GM21619 (cell line): ENCODE results near the gene NT5C1A.

Source experiments
- ATAC-seq: cut with Tn5 transposase; IDR thresholded peaks from one replicate; pipeline ENCODE4 v1.9.1; 2021; ENCODE audit not compliant: unreplicated experiment

NT5C1A gene

DNA sequence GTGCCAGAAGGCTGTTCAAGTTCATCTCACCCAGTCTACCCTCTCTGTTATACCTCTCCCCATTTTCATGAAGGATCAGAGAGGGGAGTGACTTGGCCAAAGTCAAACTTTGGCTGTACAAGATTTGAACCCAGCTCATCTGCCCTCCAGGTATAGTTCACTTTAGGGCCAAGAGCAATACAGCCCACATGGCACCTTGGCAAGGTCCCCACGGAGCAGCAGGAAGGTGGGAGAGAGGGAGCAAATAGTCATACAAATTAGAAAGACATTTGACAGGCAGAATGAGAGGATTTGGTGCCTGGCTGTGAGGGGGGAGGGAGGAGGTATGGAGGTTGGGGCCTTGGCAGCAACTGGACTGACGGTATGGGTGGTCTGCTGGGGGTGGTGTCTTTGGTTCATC lies 18.3 kb upstream of the NT5C1A start:
- no peak for ATAC-seq

DNA sequence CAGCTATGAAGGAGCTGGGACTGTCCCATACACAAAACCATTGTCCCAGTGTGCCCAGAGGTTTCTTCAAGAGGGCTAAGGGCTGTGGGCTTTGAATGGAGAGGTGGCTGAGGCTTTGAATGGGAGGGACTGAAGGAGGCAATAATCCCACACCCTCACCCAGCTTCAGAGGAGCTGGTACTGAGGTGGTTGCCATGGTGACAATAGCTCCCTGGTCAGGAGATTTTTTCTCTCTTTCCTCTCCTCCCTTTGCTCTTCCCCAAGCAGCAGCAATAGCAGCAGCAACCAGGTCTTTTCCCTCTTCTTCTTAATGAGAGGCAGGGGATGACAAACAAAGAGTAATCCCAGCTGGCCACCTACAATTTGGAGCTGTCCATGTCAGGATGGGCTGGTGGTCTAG lies 17.7 kb upstream of the NT5C1A start:
- ATAC-seq: no peak

DNA sequence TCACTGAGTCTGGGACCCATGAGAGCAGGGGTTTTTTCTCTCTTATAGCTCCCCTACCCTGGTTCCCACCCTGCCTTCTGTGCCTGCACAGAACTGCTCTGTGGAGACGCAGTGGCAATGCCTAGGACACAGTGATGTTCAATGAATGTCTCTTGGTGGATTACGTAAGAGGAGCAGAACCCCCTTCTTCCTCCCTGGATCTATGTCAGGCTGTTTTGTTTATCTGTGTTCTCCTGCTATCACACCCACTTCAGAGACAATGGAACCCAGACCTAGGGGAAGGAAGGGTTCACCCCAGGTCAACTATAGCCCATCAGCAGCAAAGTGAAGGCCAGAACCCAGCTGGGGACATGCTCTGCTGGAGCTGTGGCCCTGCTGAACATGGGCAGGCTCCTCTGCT lies 17.3 kb upstream of the NT5C1A start:
- no peak for ATAC-seq

DNA sequence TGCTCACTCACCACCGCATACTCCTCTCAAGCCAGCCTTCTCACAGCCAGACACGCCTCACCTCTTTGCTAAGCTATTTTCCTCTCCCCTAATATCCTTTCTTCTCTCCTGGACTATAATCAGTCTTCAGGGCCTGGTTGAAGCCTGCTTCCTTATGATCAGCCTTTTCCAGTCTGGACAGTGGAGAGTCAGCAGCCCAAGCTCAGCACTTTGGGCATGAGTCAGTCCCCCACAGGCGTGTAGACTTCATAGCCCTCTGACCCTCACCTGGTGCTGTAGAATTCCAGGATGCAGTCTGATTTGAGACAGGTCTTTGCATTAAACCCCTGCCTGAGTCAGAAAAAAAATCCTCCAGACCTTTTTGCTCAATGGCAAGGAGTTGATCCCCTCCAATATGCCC lies 16.8 kb upstream of the NT5C1A start:
- ATAC-seq: no peak

DNA sequence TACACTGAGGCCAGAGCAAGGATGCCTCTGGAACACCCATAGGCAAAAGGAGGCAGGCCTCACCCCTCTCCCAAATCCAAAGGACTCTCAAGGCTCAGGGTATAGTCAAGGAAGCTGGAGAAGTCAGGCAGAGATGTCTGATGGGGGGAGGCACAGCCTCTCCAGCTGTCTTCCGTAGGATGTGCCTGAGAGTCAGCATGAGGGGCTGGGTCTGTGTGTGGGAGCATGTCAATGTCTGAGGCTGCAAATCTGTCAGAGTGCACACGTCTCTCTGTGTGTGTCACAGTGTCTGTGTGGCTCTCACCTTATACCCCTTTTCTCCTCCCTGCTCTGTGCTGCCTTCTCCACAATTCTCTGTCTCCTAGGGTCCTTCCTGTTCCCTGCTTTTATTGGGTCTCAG lies 15.3 kb upstream of the NT5C1A start:
- ATAC-seq: no peak

DNA sequence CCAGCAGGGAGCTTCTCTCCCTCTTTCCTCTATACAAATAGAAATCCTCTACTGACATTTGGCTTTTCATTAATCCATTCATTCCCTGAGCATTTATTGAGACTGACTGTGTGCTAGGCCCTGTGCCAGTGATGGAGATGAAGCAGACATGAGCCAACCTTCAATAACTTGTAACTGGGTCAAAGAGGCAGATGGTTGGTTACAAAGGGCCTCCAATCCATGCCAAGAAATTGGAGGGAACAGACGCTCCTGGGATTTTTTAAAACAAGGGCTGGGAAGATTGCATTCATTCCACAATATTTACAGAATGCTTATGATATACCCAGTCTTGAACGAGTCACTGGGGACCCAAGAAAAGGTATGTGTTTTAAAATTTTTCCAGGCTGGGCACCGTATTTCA lies 13.2 kb upstream of the NT5C1A start:
- no peak for ATAC-seq

DNA sequence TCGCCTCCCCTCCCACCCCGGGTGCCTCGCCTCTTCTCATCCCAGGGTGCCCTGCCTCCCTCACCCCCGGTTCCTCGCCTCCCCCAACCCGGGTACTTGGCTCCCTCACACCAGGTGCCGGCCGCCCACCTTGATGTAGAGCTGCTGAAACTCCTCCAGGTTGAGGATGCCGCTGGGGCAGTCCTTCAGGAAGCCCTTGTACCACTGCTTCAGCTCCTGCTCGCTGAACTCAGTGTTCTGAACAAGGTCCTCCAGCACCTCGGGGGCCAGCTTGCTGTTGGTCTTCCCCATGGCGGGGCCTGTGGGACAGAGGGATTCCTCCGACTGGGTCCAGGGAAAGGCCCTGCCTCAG lies 12.4 kb upstream of the NT5C1A start:
- ATAC-seq: no peak

DNA sequence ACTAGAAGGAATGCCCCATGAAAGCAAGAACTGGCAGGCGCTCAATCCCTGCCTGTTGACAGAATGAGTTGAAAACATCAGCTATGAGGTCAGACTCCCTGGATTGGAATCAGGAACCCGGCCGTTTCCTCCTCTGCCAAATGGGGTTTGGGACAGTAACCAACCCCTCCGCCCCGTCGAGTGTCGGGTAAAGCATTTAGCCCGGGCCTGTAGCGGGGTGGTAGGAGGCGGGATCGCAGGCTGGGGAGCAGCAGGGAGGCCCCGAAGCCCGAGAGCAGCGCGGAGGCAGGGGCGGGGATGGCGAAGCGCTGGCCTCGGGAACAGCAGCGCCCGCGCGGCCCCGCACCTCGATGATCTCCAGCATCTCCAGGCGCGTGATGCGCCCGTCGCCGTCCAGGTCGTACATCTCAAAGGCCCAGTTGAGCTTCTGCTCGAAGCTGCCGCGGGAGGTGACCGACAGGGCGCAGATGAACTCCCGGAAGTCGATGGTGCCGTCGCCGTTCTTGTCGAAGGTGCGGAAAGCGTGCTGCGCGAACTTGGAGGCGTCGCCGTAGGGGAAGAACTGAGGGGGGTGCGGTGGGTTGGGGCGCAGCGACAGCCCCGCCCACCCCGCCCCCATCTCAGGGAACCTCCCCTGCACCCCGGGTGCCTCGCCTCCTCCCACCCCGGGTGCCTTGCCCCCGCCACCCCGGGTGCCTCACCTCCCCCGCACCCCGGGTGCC lies 11.8 kb upstream of the NT5C1A start:
- ATAC-seq: no peak

DNA sequence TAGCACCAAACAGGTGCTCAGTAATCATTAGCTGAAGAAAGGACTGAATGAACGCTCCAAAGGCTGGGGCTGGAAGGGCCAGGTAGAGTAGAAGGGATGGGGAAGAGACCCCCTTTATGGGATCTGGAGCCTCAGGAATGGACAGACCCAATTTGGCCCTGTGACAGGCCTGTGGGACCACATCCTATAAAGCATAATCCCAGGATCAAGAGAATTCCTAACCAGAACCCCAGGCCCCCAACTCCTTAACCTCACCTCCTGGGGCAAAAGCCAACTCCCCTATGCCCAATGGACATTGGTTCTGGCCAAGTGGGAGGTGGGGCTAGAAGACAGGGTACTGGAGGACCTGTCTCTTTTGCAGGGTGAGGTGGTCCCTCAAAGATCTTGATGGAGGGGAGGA lies 10.1 kb upstream of the NT5C1A start:
- no peak for ATAC-seq

DNA sequence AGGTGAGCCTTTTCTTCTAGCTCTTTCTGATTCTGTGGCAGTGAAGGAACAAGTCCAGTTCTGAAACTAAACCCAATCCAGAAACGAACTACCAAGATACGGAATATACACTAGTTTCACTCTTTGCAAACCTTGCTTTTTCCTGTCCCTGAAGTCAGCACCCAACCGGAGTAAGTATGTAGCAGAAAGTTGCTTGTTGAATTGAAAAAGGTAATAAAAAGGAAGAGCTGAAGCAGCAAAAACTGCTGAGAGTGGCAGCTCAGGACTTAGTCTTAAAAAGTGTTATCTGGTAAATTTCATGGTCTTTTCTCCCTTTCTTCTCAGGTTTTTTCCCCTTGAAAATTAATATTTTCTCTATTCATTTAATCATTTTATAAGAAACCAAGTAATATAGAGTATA lies 9.4 kb upstream of the NT5C1A start:
- no peak for ATAC-seq

DNA sequence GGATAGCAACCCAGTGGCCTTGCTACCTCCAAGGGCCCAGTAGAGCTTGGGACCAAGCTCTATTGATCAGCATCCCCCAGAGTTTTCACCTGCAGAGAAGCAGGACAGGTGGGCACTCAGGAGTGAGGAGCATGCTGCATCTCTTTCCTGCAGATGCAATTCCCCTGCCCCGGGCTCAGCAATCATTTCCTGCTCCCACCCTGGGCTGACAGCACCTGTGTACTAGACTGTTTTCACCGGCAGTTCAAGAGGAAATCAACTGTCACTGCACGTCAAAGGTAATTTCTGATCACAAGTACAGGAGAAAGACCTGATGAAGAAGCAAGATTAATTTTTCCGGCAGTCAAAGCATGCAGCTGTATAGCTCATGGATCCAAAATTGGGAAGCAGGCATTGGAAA lies 8.8 kb upstream of the NT5C1A start:
- no peak for ATAC-seq

DNA sequence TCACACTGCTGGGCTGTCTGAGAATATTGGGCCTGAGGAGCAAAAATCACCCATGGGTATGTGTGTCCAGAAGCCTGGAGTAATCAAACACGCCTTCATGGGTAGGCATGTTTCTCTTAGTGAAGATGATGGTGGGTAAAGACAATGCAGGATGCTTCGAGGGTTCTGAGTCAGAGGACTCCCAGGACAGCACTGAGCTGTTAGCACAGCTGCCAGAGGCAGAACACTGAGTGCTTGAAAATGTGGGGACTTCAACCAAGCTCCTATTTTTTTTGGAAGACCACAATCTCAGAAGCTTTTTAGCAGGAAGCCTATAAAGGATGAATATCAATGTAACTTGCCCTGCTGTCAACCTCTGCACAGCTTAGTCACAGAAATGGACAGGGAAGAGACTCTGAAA lies 7.9 kb upstream of the NT5C1A start:
- no peak for ATAC-seq

DNA sequence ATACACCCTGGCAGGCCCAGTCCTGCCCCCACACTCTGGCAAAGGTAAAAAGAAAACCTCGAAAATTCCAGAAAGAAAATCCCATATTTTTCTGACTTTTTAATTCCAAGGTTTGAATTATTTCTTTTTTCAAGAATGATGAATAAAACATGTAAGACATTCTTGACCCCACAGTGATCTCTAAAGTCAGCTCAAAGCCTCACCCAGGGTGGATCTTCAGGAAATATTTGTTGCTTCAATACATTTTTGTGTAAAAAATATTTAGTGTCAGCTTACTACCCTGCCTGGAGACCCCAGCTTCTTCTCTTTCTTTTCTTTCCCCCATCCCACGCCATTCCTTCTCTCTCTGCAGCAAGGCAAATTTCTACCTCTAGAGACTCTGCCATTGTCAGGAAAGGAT lies 7.0 kb upstream of the NT5C1A start:
- ATAC-seq: no peak

DNA sequence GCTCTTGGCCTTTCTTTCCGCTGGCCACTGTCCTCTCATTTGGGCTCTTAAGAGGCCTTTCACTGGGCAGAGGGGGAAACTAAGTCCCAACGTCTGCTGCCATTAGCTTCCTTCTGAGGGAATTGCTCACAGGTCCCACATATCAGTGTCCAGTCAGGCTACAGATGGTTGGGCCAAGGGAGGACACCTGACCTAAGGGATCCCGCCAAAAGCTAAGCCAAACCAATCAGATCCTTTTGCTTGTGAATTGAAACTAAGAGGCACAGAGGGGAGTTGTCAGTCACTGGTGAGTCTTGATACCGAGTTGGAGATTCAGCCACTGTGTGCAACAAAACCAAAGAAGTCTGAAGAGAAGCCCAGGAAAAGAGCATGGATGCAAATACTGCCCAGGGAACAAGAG lies 5.7 kb upstream of the NT5C1A start:
- no peak for ATAC-seq

DNA sequence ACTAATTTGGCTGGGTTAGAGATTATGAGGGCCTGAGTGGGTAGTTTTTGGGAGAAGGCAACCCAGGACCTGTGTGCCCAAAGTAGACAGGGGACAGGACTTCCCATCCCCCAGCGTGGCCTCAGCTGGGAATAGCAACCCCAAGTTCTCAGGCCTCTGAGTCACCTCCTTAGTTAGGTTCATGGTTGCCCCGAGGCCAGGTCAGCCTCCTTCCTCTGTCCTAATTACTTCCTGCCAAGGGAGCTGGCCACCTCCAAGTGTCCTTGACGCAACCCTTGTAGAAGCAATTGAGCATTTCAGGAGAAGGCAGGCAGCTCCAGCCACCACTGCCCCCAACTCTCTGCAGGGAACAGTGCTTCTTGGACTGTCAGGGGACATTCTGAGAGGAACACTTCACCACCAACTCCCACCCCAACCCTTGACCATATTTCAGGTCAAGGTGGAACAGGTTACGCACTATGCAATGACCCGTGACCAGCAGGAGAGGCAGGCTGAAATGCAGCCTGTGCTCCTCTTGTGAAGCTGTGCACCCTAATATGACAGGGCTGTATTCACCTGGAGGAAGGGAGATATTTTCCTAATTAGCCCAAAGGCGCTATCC lies 5.1 kb upstream of the NT5C1A start:
- ATAC-seq: no peak

DNA sequence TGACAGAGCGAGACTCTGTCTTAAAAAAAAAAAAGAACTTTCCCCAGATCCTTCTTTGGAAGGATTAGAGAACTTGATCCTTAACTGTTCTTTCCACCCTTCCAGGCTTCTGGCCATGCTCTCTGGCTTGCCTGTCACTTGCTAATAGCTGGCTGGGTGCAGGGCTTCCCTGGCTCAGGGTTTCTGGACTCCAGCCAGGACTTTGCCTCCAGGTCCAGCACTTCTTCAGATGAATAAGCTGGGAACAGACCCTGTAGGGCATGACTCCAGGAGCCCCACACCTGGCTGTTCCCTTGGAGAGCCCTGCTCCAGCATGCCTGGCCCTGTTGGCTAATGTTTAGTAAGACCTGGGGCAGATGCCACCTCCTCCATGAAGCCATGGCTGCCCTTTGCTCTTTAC lies 3.3 kb upstream of the NT5C1A start:
- ATAC-seq: no peak

DNA sequence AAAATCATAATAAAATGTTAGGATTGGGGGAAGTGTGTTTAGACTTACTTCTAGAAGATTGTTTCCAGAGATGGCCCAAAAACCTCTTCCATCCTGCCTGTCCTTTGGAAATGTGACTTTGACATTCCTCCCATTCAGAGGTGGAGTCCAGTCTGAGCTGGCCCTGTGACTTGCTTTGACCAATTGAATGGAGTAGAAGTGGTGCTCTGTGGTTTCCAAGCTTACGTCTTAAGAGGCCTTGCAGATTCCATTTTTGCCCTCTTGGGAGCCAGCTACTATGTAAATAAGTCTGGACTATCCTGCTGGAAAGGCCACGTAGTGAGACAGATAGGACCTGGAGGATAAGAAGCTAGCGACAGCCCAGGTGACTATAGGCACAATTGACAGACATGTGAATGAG lies 1.3 kb upstream of the NT5C1A start:
- no peak for ATAC-seq

DNA sequence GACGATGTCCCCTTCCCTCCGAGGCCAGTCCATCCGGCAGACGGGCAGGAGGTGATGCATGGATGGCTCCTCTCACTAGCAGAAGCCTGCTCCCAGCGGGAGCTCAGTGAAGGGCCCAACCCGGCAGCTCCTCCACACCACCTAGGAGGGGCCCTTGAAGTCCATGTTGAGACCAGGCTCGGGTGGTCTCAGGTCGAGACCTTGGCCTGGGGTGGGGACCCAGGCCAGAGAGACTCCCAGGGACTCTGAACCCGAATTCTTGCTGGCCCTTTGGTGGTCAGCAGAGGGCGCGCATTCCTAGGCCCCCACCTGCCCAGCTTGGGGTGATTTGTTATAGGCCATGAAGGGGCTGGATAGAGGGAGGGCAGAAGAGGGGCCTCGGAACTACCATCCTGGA lies 642 bp upstream of the NT5C1A start:
- ATAC-seq: no peak

DNA sequence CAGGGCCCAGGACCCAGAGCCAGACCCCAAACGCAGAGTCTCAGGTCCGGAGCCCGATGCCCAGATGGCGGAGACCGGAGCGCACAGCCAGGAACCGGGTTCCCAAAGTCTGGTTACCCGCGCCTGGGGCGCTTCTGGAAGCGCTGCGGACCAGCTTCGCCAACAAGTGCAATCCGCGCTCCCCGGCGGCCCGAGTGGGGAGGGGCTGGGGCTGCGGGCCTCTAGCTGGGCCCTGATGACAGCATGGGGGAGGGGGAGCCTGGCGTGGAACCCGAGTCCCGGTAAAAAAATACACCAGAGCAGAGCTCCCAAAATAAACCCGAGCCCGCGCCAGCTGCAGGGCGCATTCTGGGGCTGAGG lies 494 bp downstream of the NT5C1A start:
- ATAC-seq: no peak

DNA sequence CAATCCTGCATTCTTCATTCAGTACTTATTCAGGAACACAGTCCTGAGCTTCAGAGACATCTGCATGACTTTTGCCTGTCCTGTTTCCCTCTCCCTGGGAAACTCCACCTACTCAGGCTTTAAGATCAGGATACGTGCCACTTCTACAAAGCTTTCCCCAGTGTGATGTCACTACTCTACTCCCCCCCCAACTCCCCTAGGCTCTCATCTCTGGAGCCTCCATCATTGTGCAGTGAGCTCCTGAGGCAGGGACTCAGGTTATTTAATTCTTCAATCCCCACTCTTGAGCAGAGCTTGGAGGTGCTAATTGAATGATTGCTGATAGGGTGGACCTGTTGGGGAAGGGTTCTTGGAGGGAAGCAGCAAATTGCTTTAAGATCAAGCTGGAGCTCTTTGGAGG lies 1.2 kb downstream of the NT5C1A start:
- no peak for ATAC-seq

DNA sequence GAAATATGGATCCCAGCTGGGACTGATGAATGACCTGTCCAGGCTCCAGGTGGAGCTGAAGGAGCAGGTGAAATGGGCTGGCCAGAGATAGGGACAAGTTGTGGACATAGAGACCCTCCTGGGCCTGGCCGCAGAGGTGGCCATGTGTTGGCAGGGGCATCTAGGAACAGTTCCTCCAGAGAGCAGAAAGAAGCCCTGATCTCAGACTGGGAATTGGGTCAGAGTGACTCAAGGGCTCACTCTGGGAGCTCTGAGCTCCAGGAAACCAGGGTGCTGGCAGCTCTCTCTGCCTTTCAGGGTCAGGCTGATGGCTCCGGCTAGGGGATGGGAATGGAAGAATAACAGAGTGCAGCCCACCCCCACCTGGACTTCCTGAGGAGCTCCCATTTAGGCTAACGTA lies 3.0 kb downstream of the NT5C1A start:
- ATAC-seq: no peak

DNA sequence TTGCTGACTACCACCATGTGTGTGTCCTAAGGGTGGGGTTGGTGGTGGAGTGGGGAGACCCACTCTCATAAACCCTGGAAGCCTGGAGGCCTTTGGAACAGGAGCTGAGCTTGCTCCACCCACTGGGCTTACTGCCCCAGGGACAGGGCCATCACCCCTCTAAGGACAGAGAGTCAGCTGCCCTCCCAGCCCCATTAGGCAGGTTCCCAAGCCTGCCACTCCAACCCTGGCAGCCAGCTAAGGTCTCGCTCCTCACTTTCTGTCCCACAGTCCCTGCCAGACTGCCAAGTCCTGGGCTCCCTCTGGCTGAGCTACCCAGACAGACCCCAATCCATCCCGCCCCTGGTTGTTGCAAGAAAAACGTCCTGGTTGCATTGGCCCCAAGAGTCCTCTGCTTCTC lies 3.8 kb downstream of the NT5C1A start:
- no peak for ATAC-seq

DNA sequence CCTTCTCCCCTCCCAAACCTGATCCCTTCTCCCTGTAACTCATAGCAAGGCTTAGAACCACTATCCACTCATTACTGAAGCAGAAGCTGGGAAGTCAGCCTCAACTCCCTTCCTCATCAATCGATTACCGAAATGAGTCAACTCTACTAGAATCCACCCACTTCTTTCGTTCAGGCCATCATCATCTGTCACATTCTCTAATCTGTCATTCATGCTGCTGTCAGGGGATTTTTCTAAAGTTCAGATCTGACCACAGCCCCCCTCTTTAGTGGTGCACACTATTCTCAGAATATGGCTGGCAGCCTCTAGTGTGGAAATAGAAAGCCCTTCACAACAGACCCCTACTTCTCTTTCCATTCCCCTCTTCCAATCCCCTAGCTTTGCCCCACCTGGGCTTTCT lies 5.1 kb downstream of the NT5C1A start:
- peak; percentile 83 for ATAC-seq
